K562 (cell line): ENCODE results near the gene EFR3B. TPM values are rescaled to one million over a fixed set of nuclear protein-coding genes. Genes with fewer than 3 reads are reported as not detected.

Experiments used
- ATAC-seq: fragments of 200-7000 bp; cut with Tn5 transposase; 3 replicates; pipeline ENCODE4 v1.9.1; 2020; ENCODE audit warnings: moderate library complexity
- BruUV-seq: library from RNA; stranded (reverse); fragments of 400-500 nt; replicated peaks from 2 replicates; lab custom pipeline; 2021; lab: Mats Ljungman, UMichigan
- CTCF ChIA-PET: fragments of 300-600 bp; formaldehyde crosslinking; extraction: SDS; loops from one replicate; lab custom pipeline; 2021; ENCODE audit warnings: low intra/inter-chr PET ratio; lab: Yijun Ruan, JAX
- POLR2A ChIA-PET: fragments of 300-600, 350-650 bp; sonication (Branson Sonifier 250); formaldehyde crosslinking; extraction: SDS; loops from one replicate; lab custom pipeline; 2021; ENCODE audit warnings: antibody characterized with exemption, inconsistent platforms; lab: Yijun Ruan, JAX
- DNase-seq, 4 experiments: peaks; one replicate each; pipeline versions ENCODE4 v3.0.0 to v3.0.0-alpha.2; 2011 to 2018; ENCODE audit warnings: low spot score in 3 of 4, mixed read lengths in 3 of 4; ENCODE audit errors: extremely low read depth in 1 of 4
- FAIRE-seq: peaks from 2 replicates; lab custom pipeline; 2011; peaks lifted over from hg19 to GRCh38; lab: Jason Lieb, UNC
- H2AFZ ChIP-seq: 2 replicates; pipeline ENCODE4 v1.6.0; 2011; ENCODE audit warnings: low read depth, low read length, control low read depth, inconsistent platforms
- H3K27ac ChIP-seq: fragments of 200-600 bp; 3 replicates; pipeline ENCODE4 v1.8.0; 2011; ENCODE audit warnings: low read depth, mild to moderate bottlenecking, control low read depth, inconsistent platforms, low read length, moderate library complexity, mixed read lengths; ENCODE audit errors: extremely low read depth
- H3K27me3 ChIP-seq, 2 experiments: fragments of 300-600 bp in 1 of 2; 2 replicates in 1 of 2; 3 replicates in 1 of 2; pipeline versions ENCODE4 v1.6.0 to v1.8.0; 2011; ENCODE audit warnings: inconsistent platforms in 2 of 2, low read length in 2 of 2, mild to moderate bottlenecking in 1 of 2, mixed read lengths in 1 of 2, moderate library complexity in 1 of 2; ENCODE audit not compliant: control insufficient read depth in 2 of 2, insufficient read depth in 2 of 2
- H3K36me3 ChIP-seq: fragments of 300-600 bp; 3 replicates; pipeline ENCODE4 v1.8.0; 2011; ENCODE audit warnings: mild to moderate bottlenecking, low read length, inconsistent platforms; ENCODE audit not compliant: control insufficient read depth, insufficient read depth
- H3K4me1 ChIP-seq, 2 experiments: fragments of 200-600 bp in 1 of 2; replicated peaks in 1 of 2; 2 replicates in 1 of 2; 3 replicates in 1 of 2; pipeline versions ENCODE4 v1.5.1 to v1.8.0; 2011; ENCODE audit warnings: inconsistent platforms in 2 of 2, low read length in 2 of 2, mild to moderate bottlenecking in 1 of 2, mixed read lengths in 1 of 2, moderate library complexity in 1 of 2; ENCODE audit not compliant: control insufficient read depth in 2 of 2, insufficient read depth in 2 of 2
- H3K4me2 ChIP-seq: 2 replicates; pipeline ENCODE4 v1.6.1; 2011; ENCODE audit warnings: low read length, control low read depth, inconsistent platforms, mixed read lengths; ENCODE audit not compliant: insufficient read depth
- H3K4me3 ChIP-seq: fragments of 200-600 bp; sonication (generic), shearing (Covaris generic); 2 replicates; pipeline ENCODE4 v1.5.1; 2016; ENCODE audit warnings: control low read depth, inconsistent platforms
- H3K79me2 ChIP-seq: fragments of 200-600 bp; 3 replicates; pipeline ENCODE4 v1.8.0; 2011; ENCODE audit warnings: low read length, inconsistent platforms; ENCODE audit not compliant: control insufficient read depth, insufficient read depth
- H3K9ac ChIP-seq, 2 experiments: 2 replicates each; pipeline versions ENCODE4 v1.6.0 to v1.6.1; 2011; ENCODE audit warnings: low read depth in 2 of 2, low read length in 2 of 2, control low read depth in 1 of 2, inconsistent platforms in 1 of 2, mild to moderate bottlenecking in 1 of 2, mixed read lengths in 1 of 2; ENCODE audit not compliant: insufficient read depth in 1 of 2
- H3K9me1 ChIP-seq: one replicate; pipeline ENCODE4 v1.6.0; 2011; ENCODE audit warnings: inconsistent platforms, mild to moderate bottlenecking, low read length, moderate library complexity; ENCODE audit not compliant: control insufficient read depth, insufficient read depth
- H3K9me3 ChIP-seq: replicated peaks from 2 replicates; pipeline ENCODE4 v1.5.1; 2011; ENCODE audit warnings: low read depth, low read length, inconsistent platforms; ENCODE audit not compliant: control insufficient read depth, insufficient read depth
- H4K20me1 ChIP-seq: replicated peaks from 2 replicates; pipeline ENCODE4 v1.6.1; 2011; ENCODE audit warnings: low read length, inconsistent platforms, mixed read lengths; ENCODE audit not compliant: control insufficient read depth, insufficient read depth
- HDAC2 ChIP-seq: fragments of 450-650 bp; IDR thresholded peaks from 2 replicates; pipeline ENCODE4 v1.6.1; 2016; ENCODE audit warnings: mild to moderate bottlenecking
- RAD21 ChIP-seq, 2 experiments: fragments of 250-450 bp in 1 of 2; fragments of 450-650 bp in 1 of 2; sonication (Bioruptor Pico) in 1 of 2; formaldehyde crosslinking in 1 of 2; IDR thresholded peaks in 1 of 2; conservative IDR thresholded peaks in 1 of 2; 2 replicates each; pipeline versions ENCODE4 v1.4.0 to v1.8.0; 2020 to 2022; ENCODE audit warnings: mild to moderate bottlenecking in 2 of 2, moderate library complexity in 1 of 2
- WGBS: fragments of 100-300 bp; shearing (Covaris generic); methylation state at CpG from one replicate; pipeline ENCODE4 v1.1.6; 2016; ENCODE audit warnings: low coverage, mixed read lengths; ENCODE audit not compliant: insufficient coverage; ENCODE audit errors: missing lambda C conversion rate; 5-methylcytosine and 5-hydroxymethylcytosine counted together
- in situ Hi-C: fragments of 300-500 bp; cut with MboI; formaldehyde crosslinking; loops from 4 replicates; pipeline ENCODE4 v1.15.0; 2018; ENCODE audit warnings: inconsistent platforms, mixed read lengths
- intact Hi-C: fragments of 100-400 bp; cut with micrococcal nuclease; formaldehyde crosslinking; loops from 2 replicates; pipeline ENCODE4 v1.14.2; 2022
- polyA plus RNA-seq, 8 experiments: library from polyadenylated mRNA; depleted of rRNA in 4 of 8; stranded (reverse) in 5 of 8; unstranded in 3 of 8; fragments of >200 nt; fragmentation: Nextera tagmentation in 2 of 8; fragmentation: Illumina TruSeq in 1 of 8; extraction: Ambion mirVana in 2 of 8; extraction: Trizol in 1 of 8; gene quantifications; 2 replicates each; pipeline versions ENCODE4 v1.2.1 to v1.2.3, GENCODE V29; 2011 to 2014; ENCODE audit warnings: inconsistent platforms in 1 of 8, missing spikeins in 1 of 8
- total RNA-seq, 7 experiments: library from RNA; depleted of rRNA in 6 of 7; stranded (reverse); fragments of >200 nt in 6 of 7; fragmentation: Illumina TruSeq in 2 of 7; extraction: Trizol in 2 of 7; gene quantifications; 2 replicates each; pipeline versions ENCODE4 v1.2.1 to v1.2.3, GENCODE V29; 2011 to 2021; ENCODE audit warnings: low replicate concordance in 1 of 7
- TF ChIP-seq, protein P1 (sequence below), 3 experiments: IDR thresholded peaks in 2 of 3; conservative IDR thresholded peaks in 1 of 3; 2 replicates each; pipeline ENCODE4 v1.5.1; 2011 to 2012; ENCODE audit warnings: low read length in 3 of 3, mild to moderate bottlenecking in 3 of 3, control low read depth in 2 of 3, improper control_type of control experiment in 1 of 3, inconsistent platforms in 1 of 3, low read depth in 1 of 3, mixed read lengths in 1 of 3, moderate library complexity in 1 of 3; ENCODE audit not compliant: insufficient read depth in 2 of 3

Gene EFR3B
- total and polyA plus RNA-seq, 9 of the 15 experiments (the other 6 are each of a cell fraction or from before 2014, with no cell fraction given): not detected

- H3K9me1 ChIP-seq: no peaks in the 10 kb centered on the region
- in situ Hi-C loops: no loop called here
- ChIA-PET CTCF (no interaction called here), POLR2A (interaction anchor here (0.7 kb wide), 1 partner anchor 18 kb away, joined by 3 read pairs; no protein-coding TSS in a partner anchor)
- H3K9me3 ChIP-seq: no peaks in the 10 kb centered on the region
- FAIRE-seq: peak; percentile 32
- no peak overlapping the region for H3K4me2 ChIP-seq
- H3K4me3 ChIP-seq: no peak overlapping the region
- H3K36me3 ChIP-seq: no peaks in the 10 kb centered on the region
- peak overlapping the region; percentile 68; the same call in 1 of the 2 replicates for H2AFZ ChIP-seq
- peak; percentile 93 for ATAC-seq
- H3K27me3 ChIP-seq: 0 out of 5 replicates have a peak, but pooled peaks cover 0 to 2% of the 10 kb centered on the region in 2 experiments
- WGBS: 6% methylated on average over 6 of the region's 6 CpGs
- peaks cover 0 to 11% of the 10 kb centered on the region in 2 experiments; a peak in 2 of 5 replicates for H3K4me1 ChIP-seq
- DNase-seq: peak; percentile 43 to 53 (median 50)
- no peak overlapping the region for H3K27ac ChIP-seq
- H3K9ac ChIP-seq: no peak overlapping the region
- no peak for TF ChIP-seq HDAC2
- TF ChIP-seq, protein P1, sequence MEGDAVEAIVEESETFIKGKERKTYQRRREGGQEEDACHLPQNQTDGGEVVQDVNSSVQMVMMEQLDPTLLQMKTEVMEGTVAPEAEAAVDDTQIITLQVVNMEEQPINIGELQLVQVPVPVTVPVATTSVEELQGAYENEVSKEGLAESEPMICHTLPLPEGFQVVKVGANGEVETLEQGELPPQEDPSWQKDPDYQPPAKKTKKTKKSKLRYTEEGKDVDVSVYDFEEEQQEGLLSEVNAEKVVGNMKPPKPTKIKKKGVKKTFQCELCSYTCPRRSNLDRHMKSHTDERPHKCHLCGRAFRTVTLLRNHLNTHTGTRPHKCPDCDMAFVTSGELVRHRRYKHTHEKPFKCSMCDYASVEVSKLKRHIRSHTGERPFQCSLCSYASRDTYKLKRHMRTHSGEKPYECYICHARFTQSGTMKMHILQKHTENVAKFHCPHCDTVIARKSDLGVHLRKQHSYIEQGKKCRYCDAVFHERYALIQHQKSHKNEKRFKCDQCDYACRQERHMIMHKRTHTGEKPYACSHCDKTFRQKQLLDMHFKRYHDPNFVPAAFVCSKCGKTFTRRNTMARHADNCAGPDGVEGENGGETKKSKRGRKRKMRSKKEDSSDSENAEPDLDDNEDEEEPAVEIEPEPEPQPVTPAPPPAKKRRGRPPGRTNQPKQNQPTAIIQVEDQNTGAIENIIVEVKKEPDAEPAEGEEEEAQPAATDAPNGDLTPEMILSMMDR (IDR thresholded peaks at IDR 0.05 in 2 of 3, conservative IDR thresholded peaks at IDR 0.05 in 1 of 3; ENCODE audit: insufficient read depth in 2 of 3, low read depth in 1 of 3, low read length in 3 of 3): peak; percentile 42 to 54 (median 48); a peak in 3 of 6 replicates
- peak in 1 of 2 experiments; percentile 33; a peak in 2 of 4 replicates for TF ChIP-seq RAD21 (CRISPR knock-in tag; conservative IDR thresholded peaks at IDR 0.05 in 1 of 2, IDR thresholded peaks at IDR 0.05 in 1 of 2)
- TF ChIP-seq, all 486 proteins: peak for 2
- Histone ChIP-seq H4K20me1 (no peaks in the 10 kb centered on the region), H3K79me2 (no peaks in the 10 kb centered on the region)
- no TSS peak for BruUV-seq
- intact Hi-C loops: loop anchor here (2.0 kb wide), 1 partner anchor 28 kb away; no protein-coding TSS in a partner anchor
These were observed 159.4 kb downstream of the EFR3B start for GRCh38 chr2:25201265-25201664.
